C4-2B (cell line): ENCODE data around the gene RPS6KB2.

Experiments used
- CTCF ChIP-seq: fragments of 450-650 bp; conservative IDR thresholded peaks from 2 replicates; pipeline ENCODE4 v1.5.1; 2017; ENCODE audit warnings: mild to moderate bottlenecking
- ZFX ChIP-seq: fragments of 450-650 bp; IDR thresholded peaks from 2 replicates; pipeline ENCODE4 v1.6.1; 2017

GRCh38 chr11:67415501-67416304 is 12.6 kb upstream of the RPS6KB2 start, which contains the start of gene CARNS1:
- TF ChIP-seq CTCF (no peak), ZFX (no peak)
